ENCODE results near the gene LCN6. TPM values are rescaled to one million over a fixed set of nuclear protein-coding genes. Genes with fewer than 3 reads are reported as not detected.

LCN6 gene
- total and polyA plus RNA-seq, 2 of the 4 experiments (the other 2 are of a cell fraction), result not detected

GRCh38 chr9:136792321-136793085 is 44.2 kb upstream of the LCN6 start:
- Histone ChIP-seq H2BK5ac (ENCODE audit: low read depth, low read length, poor library complexity, severe bottlenecking) (no peak overlapping the region), H3K27me3 (ENCODE audit: control insufficient read depth, insufficient read depth, low read length) (peaks cover 2% of the 10 kb centered on the region; the same call in 1 of the 2 replicates), H2BK20ac (ENCODE audit: low read depth, low read length) (no peak overlapping the region), H3K56ac (ENCODE audit: extremely low read depth, insufficient read depth, low read length) (no peak overlapping the region), H2AFZ (replicated peaks; ENCODE audit: low read length, poor library complexity) (no peak overlapping the region), H2BK120ac (ENCODE audit: low read depth, low read length) (no peak overlapping the region), H4K5ac (ENCODE audit: low read depth, low read length) (no peak overlapping the region), H3K9ac (ENCODE audit: low read depth, low read length) (no peak overlapping the region), H3K23ac (ENCODE audit: low read depth, low read length) (no peak overlapping the region), H4K8ac (ENCODE audit: low read depth in 2 of 2, low read length in 2 of 2) (no peak overlapping the region), H3K79me1 (ENCODE audit: low read depth in 1 of 2, low read length in 2 of 2) (peaks cover 3 to 24% of the 10 kb centered on the region in 2 experiments; a peak in 3 of 4 replicates), H3K4me3 (ENCODE audit: insufficient read depth, low read depth, low read length) (no peak overlapping the region), H3K27ac (ENCODE audit: insufficient read depth, low read length) (no peak overlapping the region), H3K4ac (ENCODE audit: low read depth, low read length) (no peak overlapping the region), H2BK15ac (ENCODE audit: low read depth, low read length) (no peak overlapping the region), H3K9me1 (ENCODE audit: insufficient read depth, low read length) (no peaks in the 10 kb centered on the region), H3K9me3 (ENCODE audit: control insufficient read depth, insufficient read depth, low read length) (no peaks in the 10 kb centered on the region), H2AK5ac (ENCODE audit: low read depth, low read length) (0 out of 2 replicates have a peak overlapping the region, but pooled peaks have one; percentile 16), H3K4me2 (ENCODE audit: low read depth, low read length) (no peak overlapping the region; the same call in 1 of the 2 replicates), H4K20me1 (ENCODE audit: insufficient read depth, low read length) (peaks cover 14% of the 10 kb centered on the region), H3K4me1 (ENCODE audit: control insufficient read depth, insufficient read depth, low read length) (peaks cover 8% of the 10 kb centered on the region), H3K14ac (replicated peaks; ENCODE audit: low read depth, low read length) (no peak overlapping the region), H2AK9ac (replicated peaks; ENCODE audit: low read depth, low read length, poor library complexity) (peak overlapping the region; percentile 76), H3K36me3 (ENCODE audit: control insufficient read depth, insufficient read depth, low read length) (peaks cover 8% of the 10 kb centered on the region; the same call in 1 of the 2 replicates), H3K18ac (ENCODE audit: low read depth, low read length) (no peak overlapping the region), H4K91ac (ENCODE audit: insufficient read depth, low read depth, low read length) (no peak overlapping the region)
- WGBS, 2 experiments (ENCODE audit: extremely low coverage in 2 of 2, insufficient read length in 1 of 2), result 84% methylated on average over 7 of the region's 15 CpGs; no CpG with 5 or more reads in 1 of the 2 experiments
- TF ChIP-seq POLR2A (IDR thresholded peaks at IDR 0.05; ENCODE audit: low read depth, low read length) (no peak), RFX5 (IDR thresholded peaks at IDR 0.05; ENCODE audit: low read depth, low read length) (no peak), NFE2L2 (IDR thresholded peaks at IDR 0.05; ENCODE audit: low read depth, low read length) (no peak), RCOR1 (IDR thresholded peaks at IDR 0.05; ENCODE audit: insufficient replicate concordance, low read length) (no peak), USF2 (IDR thresholded peaks at IDR 0.05; ENCODE audit: low read depth, low read length) (no peak), ELK1 (IDR thresholded peaks at IDR 0.05; ENCODE audit: borderline replicate concordance, low read depth, low read length) (no peak), RAD21 (IDR thresholded peaks at IDR 0.05; ENCODE audit: low read length) (no peak), FOS (IDR thresholded peaks at IDR 0.05; ENCODE audit: low read depth, low read length) (no peak), CEBPB (IDR thresholded peaks at IDR 0.05; ENCODE audit: low read depth, low read length) (no peak), MXI1 (IDR thresholded peaks at IDR 0.05; ENCODE audit: borderline replicate concordance, low read depth, low read length) (no peak), MAFK (IDR thresholded peaks at IDR 0.05; ENCODE audit: low read depth, low read length) (no peak), SMC3 (IDR thresholded peaks at IDR 0.05; ENCODE audit: low read depth, low read length) (no peak), MAZ (IDR thresholded peaks at IDR 0.05; ENCODE audit: borderline replicate concordance, low read depth, low read length) (no peak)
- POLR2A ChIA-PET (ENCODE audit: unreplicated experiment), result no interaction called here
- intact Hi-C loops (cut with micrococcal nuclease) (no loop called here), dilution Hi-C loops (cut with HindIII; ENCODE audit: low sequenced_read_pairs, unreplicated experiment) (no loop called here), in situ Hi-C loops (cut with MboI; ENCODE audit: low sequenced_read_pairs) (no loop called here)
- ATAC-seq (ENCODE audit: low read depth) (no peak), DNase-seq (no peak)
- CTCF ChIA-PET, result no interaction called here
- no TSS peak for BruUV-seq (replicated peaks)

Measured in IMR-90 (cell line).